GM04503 (cell line): ENCODE data around the gene AP2A2.

Experiments
- DNase-seq: peaks from one replicate; pipeline ENCODE4 v3.0.0-alpha.2; 2012; ENCODE audit warnings: low read depth

AP2A2 gene

GRCh38 chr11:924406-925157 lies 1.1 kb upstream of the AP2A2 start:
- DNase-seq: no peak

- DNase-seq: no peak
These were observed 543 bp upstream of the AP2A2 start for GRCh38 chr11:925158-925495.

- no peak for DNase-seq
These were observed 759 bp downstream of the AP2A2 start for GRCh38 chr11:926341-926916.

- DNase-seq: no peak
These were observed 2.2 kb downstream of the AP2A2 start for GRCh38 chr11:927871-928270.

- no peak for DNase-seq
These were observed 3.1 kb downstream of the AP2A2 start for GRCh38 chr11:928786-929185.

GRCh38 chr11:929405-929804 lies 3.7 kb downstream of the AP2A2 start:
- no peak for DNase-seq

- DNase-seq: no peak
These were observed 5.7 kb downstream of the AP2A2 start for GRCh38 chr11:931385-931784.

GRCh38 chr11:932435-932834 lies 6.8 kb downstream of the AP2A2 start:
- DNase-seq: no peak

- DNase-seq: no peak
These were observed 7.6 kb downstream of the AP2A2 start for GRCh38 chr11:933142-933851.

GRCh38 chr11:933936-934335 lies 8.3 kb downstream of the AP2A2 start:
- DNase-seq: no peak

- no peak for DNase-seq
These were observed 8.9 kb downstream of the AP2A2 start for GRCh38 chr11:934527-934926.

- DNase-seq: no peak
These were observed 10.5 kb downstream of the AP2A2 start for GRCh38 chr11:936199-936598.

- no peak for DNase-seq
These were observed 12.2 kb downstream of the AP2A2 start for GRCh38 chr11:937841-938261.

- DNase-seq: no peak
These were observed 14.9 kb downstream of the AP2A2 start for GRCh38 chr11:940496-941135.

- DNase-seq: no peak
These were observed 17.2 kb downstream of the AP2A2 start for GRCh38 chr11:942823-943222.

GRCh38 chr11:944711-945470 lies 19.2 kb downstream of the AP2A2 start:
- DNase-seq: no peak

- no peak for DNase-seq
These were observed 20.3 kb downstream of the AP2A2 start for GRCh38 chr11:945986-946385.

GRCh38 chr11:947744-948143 lies 22.1 kb downstream of the AP2A2 start:
- DNase-seq: no peak

- DNase-seq: no peak
These were observed 25.8 kb downstream of the AP2A2 start for GRCh38 chr11:951507-951906.

- DNase-seq: no peak
These were observed 27.0 kb downstream of the AP2A2 start for GRCh38 chr11:952406-953385.

GRCh38 chr11:953512-953911 lies 27.8 kb downstream of the AP2A2 start:
- DNase-seq: no peak
